Right lobe of liver (tissue), 4 donors: ENCODE data around the gene TAS1R3.

ENCODE experiments used
- CTCF ChIP-seq, 4 donors: fragments of 200-600 bp in 3 of 4; fragments of 450-650 bp in 1 of 4; IDR thresholded peaks; one replicate each; pipeline versions ENCODE4 v1.5.1 to v1.8.0; 2016 to 2022; ENCODE audit warnings: antibody characterized with exemption in 4 of 4, mild to moderate bottlenecking in 2 of 4
- POLR2A ChIP-seq: fragments of 450-650 bp; IDR thresholded peaks from one replicate; pipeline ENCODE4 v1.6.1; 2017; ENCODE audit warnings: antibody characterized with exemption, mild to moderate bottlenecking
- donor health status: DM: no; HTN: no; CAD: no.
- donor health status: DM: no; HTN: no; CAD: no.
- donor health status: DM: no; HTN: yes; CAD: no.

- TF ChIP-seq POLR2A (no peak), CTCF (IDR thresholded peaks at IDR 0.05) (no peak)
Measured at GRCh38 chr1:1341549-1342021, 10.5 kb downstream of the TAS1R3 start.
